Neural cell (in vitro differentiated cells): ENCODE measurements around the gene ADGRF1.

Source experiments
- EZH2 ChIP-seq: fragments of 200-600, 300-800 bp; shearing (Covaris generic), sonication (generic); IDR thresholded peaks from 2 replicates; pipeline ENCODE4 v1.6.1; 2014; ENCODE audit warnings: antibody characterized with exemption, low read length, borderline replicate concordance, mild to moderate bottlenecking; ENCODE audit not compliant: insufficient read depth, poor library complexity, severe bottlenecking
- MXI1 ChIP-seq: fragments of 450-650 bp; conservative IDR thresholded peaks from 2 replicates; pipeline ENCODE4 v1.6.1; 2014; ENCODE audit warnings: antibody characterized with exemption, mild to moderate bottlenecking; ENCODE audit not compliant: poor library complexity, severe bottlenecking
- POLR2AphosphoS5 ChIP-seq: IDR thresholded peaks from 2 replicates; pipeline ENCODE4 v1.6.1; 2012
- RAD21 ChIP-seq: fragments of 450-650 bp; conservative IDR thresholded peaks from 2 replicates; pipeline ENCODE4 v1.6.1; 2014; ENCODE audit warnings: antibody characterized with exemption, mild to moderate bottlenecking, moderate library complexity
- TF ChIP-seq, protein P1 (sequence below): fragments of 450-650 bp; IDR thresholded peaks from 2 replicates; pipeline ENCODE4 v1.5.1; 2014; ENCODE audit warnings: antibody characterized with exemption, mild to moderate bottlenecking, moderate library complexity; ENCODE audit not compliant: poor library complexity, severe bottlenecking

DNA sequence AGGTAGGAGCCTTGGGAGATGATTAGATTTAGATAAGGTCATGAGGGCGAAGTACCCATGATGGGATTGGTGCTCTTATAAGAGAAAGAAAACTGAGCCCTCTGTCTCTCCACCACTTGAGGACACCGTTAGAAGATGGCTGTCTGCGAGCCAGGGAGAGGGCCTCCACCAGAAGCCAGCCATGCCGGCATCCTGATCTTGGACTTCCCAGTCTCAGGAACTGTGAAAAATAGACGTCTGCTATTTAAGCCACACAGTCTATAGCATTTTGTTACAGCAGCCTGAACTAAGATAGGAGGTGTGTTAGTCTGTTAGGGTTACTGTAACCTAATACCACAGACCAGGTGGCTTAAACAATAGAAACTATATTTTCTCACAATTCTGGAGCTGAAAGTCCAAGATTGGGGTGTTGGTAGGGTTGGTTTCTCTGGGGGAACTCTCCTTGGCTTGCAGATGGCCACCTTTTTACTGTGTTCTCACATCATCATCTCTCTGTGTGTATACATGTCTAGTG is 38.0 kb upstream of the ADGRF1 start:
- TF ChIP-seq, protein P1, sequence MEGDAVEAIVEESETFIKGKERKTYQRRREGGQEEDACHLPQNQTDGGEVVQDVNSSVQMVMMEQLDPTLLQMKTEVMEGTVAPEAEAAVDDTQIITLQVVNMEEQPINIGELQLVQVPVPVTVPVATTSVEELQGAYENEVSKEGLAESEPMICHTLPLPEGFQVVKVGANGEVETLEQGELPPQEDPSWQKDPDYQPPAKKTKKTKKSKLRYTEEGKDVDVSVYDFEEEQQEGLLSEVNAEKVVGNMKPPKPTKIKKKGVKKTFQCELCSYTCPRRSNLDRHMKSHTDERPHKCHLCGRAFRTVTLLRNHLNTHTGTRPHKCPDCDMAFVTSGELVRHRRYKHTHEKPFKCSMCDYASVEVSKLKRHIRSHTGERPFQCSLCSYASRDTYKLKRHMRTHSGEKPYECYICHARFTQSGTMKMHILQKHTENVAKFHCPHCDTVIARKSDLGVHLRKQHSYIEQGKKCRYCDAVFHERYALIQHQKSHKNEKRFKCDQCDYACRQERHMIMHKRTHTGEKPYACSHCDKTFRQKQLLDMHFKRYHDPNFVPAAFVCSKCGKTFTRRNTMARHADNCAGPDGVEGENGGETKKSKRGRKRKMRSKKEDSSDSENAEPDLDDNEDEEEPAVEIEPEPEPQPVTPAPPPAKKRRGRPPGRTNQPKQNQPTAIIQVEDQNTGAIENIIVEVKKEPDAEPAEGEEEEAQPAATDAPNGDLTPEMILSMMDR = no peak
- TF ChIP-seq MXI1 = no peak
- TF ChIP-seq POLR2AphosphoS5 = no peak
- TF ChIP-seq RAD21 = no peak
- TF ChIP-seq EZH2 = no peak
